Right lobe of liver (tissue), 4 donors: Measurements from ENCODE around the gene FHIP1B.

Experiments
- POLR2A ChIP-seq: fragments of 450-650 bp; IDR thresholded peaks from one replicate; pipeline ENCODE4 v1.6.1; 2017; ENCODE audit warnings: antibody characterized with exemption, mild to moderate bottlenecking
- TF ChIP-seq, protein P1 (sequence below), 4 donors: fragments of 200-600 bp in 3 of 4; fragments of 450-650 bp in 1 of 4; IDR thresholded peaks; one replicate each; pipeline versions ENCODE4 v1.5.1 to v1.8.0; 2016 to 2022; ENCODE audit warnings: antibody characterized with exemption in 4 of 4, mild to moderate bottlenecking in 2 of 4
- donor health status: DM: no; HTN: no; CAD: no.
- donor health status: DM: no; HTN: no; CAD: no.
- donor health status: DM: no; HTN: yes; CAD: no.

DNA sequence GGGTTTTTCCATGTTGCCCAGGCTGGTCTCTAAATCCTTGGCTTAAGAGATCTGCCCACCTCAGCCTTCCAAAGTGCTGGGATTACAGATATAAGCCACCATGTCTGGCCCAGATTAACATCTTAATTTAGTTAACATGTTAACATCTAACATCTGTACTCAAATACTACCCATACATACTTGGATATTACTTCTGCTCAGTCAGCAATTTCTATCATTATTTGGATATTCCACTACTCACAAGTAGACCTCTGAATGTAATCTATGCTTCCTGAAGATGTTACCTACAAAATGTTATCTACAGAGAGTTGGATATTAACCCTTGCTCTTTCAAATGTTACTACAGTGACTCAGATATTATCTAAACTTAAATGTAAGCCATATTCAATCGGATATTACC is 29.2 kb upstream of the FHIP1B start:
- TF ChIP-seq, protein P1, sequence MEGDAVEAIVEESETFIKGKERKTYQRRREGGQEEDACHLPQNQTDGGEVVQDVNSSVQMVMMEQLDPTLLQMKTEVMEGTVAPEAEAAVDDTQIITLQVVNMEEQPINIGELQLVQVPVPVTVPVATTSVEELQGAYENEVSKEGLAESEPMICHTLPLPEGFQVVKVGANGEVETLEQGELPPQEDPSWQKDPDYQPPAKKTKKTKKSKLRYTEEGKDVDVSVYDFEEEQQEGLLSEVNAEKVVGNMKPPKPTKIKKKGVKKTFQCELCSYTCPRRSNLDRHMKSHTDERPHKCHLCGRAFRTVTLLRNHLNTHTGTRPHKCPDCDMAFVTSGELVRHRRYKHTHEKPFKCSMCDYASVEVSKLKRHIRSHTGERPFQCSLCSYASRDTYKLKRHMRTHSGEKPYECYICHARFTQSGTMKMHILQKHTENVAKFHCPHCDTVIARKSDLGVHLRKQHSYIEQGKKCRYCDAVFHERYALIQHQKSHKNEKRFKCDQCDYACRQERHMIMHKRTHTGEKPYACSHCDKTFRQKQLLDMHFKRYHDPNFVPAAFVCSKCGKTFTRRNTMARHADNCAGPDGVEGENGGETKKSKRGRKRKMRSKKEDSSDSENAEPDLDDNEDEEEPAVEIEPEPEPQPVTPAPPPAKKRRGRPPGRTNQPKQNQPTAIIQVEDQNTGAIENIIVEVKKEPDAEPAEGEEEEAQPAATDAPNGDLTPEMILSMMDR (IDR thresholded peaks at IDR 0.05), result no peak
- TF ChIP-seq POLR2A, result no peak
